ENCODE measurements around the gene SP3.

GRCh38 chr2:173868406-173868805, 96.8 kb downstream of the SP3 start:
- TF ChIP-seq CTCF (IDR thresholded peaks at IDR 0.05) (no peak), POLR2A (IDR thresholded peaks at IDR 0.05) (no peak), POLR2AphosphoS5 (IDR thresholded peaks at IDR 0.05; ENCODE audit: insufficient read depth in 1 of 2, low read depth in 1 of 2) (no peak)
